Gastroesophageal sphincter (tissue), 4 donors: ENCODE results near the gene ZNF500. TPM values are rescaled to one million over a fixed set of nuclear protein-coding genes. Genes with fewer than 3 reads are reported as not detected.

Experiments used
- ATAC-seq: fragments of 150-250 bp; one replicate; pipeline ENCODE4 v1.9.1; 2016; ENCODE audit warnings: mild to moderate bottlenecking, moderate library complexity
- H3K27ac ChIP-seq, 4 donors: fragments of 200-600 bp; sonication (generic) in 3 of 4; 1 replicate in 3 of 4; 2 replicates in 1 of 4; pipeline ENCODE4 v1.5.1; 2016 to 2019
- H3K27me3 ChIP-seq: fragments of 200-600 bp; sonication (generic); one replicate; pipeline ENCODE4 v1.5.1; 2019
- H3K36me3 ChIP-seq, 2 donors: fragments of 200-600 bp; sonication (generic); one replicate each; pipeline ENCODE4 v1.5.1; 2019; ENCODE audit warnings: control low read depth in 1 of 2
- H3K4me1 ChIP-seq, 3 donors: fragments of 200-600 bp; sonication (generic); 1 replicate in 2 of 3; 2 replicates in 1 of 3; pipeline ENCODE4 v1.5.1; 2016 to 2019; ENCODE audit warnings: control low read depth in 2 of 3
- H3K4me3 ChIP-seq, 2 donors: fragments of 200-600 bp; sonication (generic); one replicate each; pipeline ENCODE4 v1.5.1; 2019; ENCODE audit warnings: mild to moderate bottlenecking in 1 of 2, moderate library complexity in 1 of 2
- H3K9me3 ChIP-seq, 3 donors: fragments of 200-600 bp; sonication (generic); one replicate each; pipeline ENCODE4 v1.5.1; 2017 to 2019; ENCODE audit warnings: control low read depth in 2 of 3
- CTCF ChIP-seq, 4 experiments: fragments of 200-600 bp in 2 of 4; fragments of 450-650 bp in 2 of 4; sonication (generic) in 1 of 4; IDR thresholded peaks; one replicate each; pipeline ENCODE4 v1.5.1; 2017 to 2019; ENCODE audit warnings: antibody characterized with exemption in 4 of 4, mild to moderate bottlenecking in 2 of 4, moderate library complexity in 2 of 4
- EP300 ChIP-seq: sonication (generic); formaldehyde crosslinking; IDR thresholded peaks from one replicate; pipeline ENCODE4 v1.6.1; 2017; ENCODE audit warnings: antibody characterized with exemption, mild to moderate bottlenecking
- POLR2A ChIP-seq, 2 donors: fragments of 450-650 bp; IDR thresholded peaks; one replicate each; pipeline ENCODE4 v1.6.1; 2017; ENCODE audit warnings: antibody characterized with exemption in 2 of 2, mild to moderate bottlenecking in 2 of 2, moderate library complexity in 1 of 2
- POLR2AphosphoS5 ChIP-seq: sonication (generic); formaldehyde crosslinking; IDR thresholded peaks from one replicate; pipeline ENCODE4 v1.6.1; 2017; ENCODE audit warnings: antibody characterized with exemption
- WGBS, 2 donors: methylation state at CpG; one replicate each; pipeline ENCODE4 v1.1.5; 2018; ENCODE audit warnings: low coverage in 1 of 2; 5-methylcytosine and 5-hydroxymethylcytosine counted together
- total RNA-seq, 4 donors: library from RNA; depleted of rRNA; stranded (reverse); fragments of >200 nt; gene quantifications; one replicate each; pipeline ENCODE4 v1.1.0, GENCODE V29; 2016

Gene ZNF500
- total RNA-seq, 4 donors from 2014 or later: 12.6 to 15.8 (median 13.8) TPM

GRCh38 chr16:4772351-4772750, 5.4 kb upstream of the ZNF500 start:
- ATAC-seq: no peak
- 70 to 75% methylated on average over 2 to 3 of the region's 5 CpGs for WGBS, 2 donors
- Histone ChIP-seq H3K27me3 (no peaks in the 10 kb centered on the region), H3K4me1 (peaks cover 0 to 18% (median 6%) of the 10 kb centered on the region in 3 donors), H3K9me3 (no peaks in the 10 kb centered on the region), H3K4me3 (no peak overlapping the region), H3K27ac (no peak overlapping the region), H3K36me3 (no peaks in the 10 kb centered on the region)
- TF ChIP-seq CTCF (IDR thresholded peaks at IDR 0.05) (no peak), POLR2A (IDR thresholded peaks at IDR 0.05) (no peak)

DNA sequence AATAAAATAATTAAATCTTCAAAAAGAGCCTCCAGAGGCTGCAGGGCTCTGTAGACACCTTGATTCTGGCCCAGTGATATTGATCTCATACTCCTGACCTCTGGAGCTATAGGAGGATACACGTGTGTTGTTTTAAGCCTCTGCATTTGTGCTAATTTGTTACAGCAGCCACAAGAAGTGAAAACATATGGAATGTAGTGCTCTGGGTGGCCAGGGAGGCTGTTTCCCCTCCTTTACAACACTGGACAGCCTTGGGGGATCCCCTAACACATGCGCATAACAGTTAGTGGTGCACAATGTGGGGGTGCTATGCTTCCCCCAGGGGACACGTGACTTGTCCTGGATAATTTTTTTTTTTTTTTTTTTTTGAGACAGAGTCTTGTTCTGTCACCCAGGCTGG, 4.7 kb upstream of the ZNF500 start:
- Histone ChIP-seq H3K36me3 (no peaks in the 10 kb centered on the region), H3K4me1 (peaks cover 0 to 21% (median 6%) of the 10 kb centered on the region in 3 donors), H3K27me3 (no peaks in the 10 kb centered on the region), H3K27ac (no peak overlapping the region), H3K4me3 (no peak overlapping the region), H3K9me3 (no peaks in the 10 kb centered on the region)
- WGBS, 2 donors: 60 to 62% methylated on average over 3 of the region's 3 CpGs
- no peak for ATAC-seq
- TF ChIP-seq CTCF (IDR thresholded peaks at IDR 0.05) (no peak), POLR2AphosphoS5 (no peak), POLR2A (IDR thresholded peaks at IDR 0.05) (no peak), EP300 (no peak)

DNA sequence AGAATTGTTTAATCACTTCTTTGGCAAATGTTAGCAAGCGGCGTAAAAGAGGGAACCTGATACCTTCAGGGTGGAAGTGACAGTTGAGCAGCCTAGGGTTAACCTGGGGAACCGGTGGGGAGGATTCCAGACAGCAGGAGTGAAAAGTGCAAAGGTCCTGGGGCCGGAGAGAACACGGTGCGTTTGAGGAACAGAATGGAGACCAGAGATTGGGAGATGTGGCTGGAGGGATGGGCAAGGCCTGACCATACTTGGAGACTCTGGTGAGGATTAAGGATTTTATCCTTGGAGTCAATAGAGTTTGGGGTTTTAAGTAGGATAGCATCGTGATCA, 2.3 kb upstream of the ZNF500 start:
- peak overlapping the region in 3 of 4 donors; percentile 89 to 95 (median 90) for H3K27ac ChIP-seq
- 52 to 58% methylated on average over 6 to 7 of the region's 7 CpGs for WGBS, 2 donors
- TF ChIP-seq POLR2AphosphoS5 (no peak), CTCF (IDR thresholded peaks at IDR 0.05) (no peak), POLR2A (IDR thresholded peaks at IDR 0.05) (no peak), EP300 (no peak)

GRCh38 chr16:4768549-4769305, 1.8 kb upstream of the ZNF500 start:
- H3K9me3 ChIP-seq: no peaks in the 10 kb centered on the region
- H3K27me3 ChIP-seq: no peaks in the 10 kb centered on the region
- H3K36me3 ChIP-seq: peaks cover 0 to 20% of the 10 kb centered on the region in 2 donors
- ATAC-seq: peak; percentile 95
- peak overlapping the region; percentile 74 to 95 (median 90) for H3K27ac ChIP-seq
- TF ChIP-seq EP300: no peak
- peak; percentile 72 for TF ChIP-seq POLR2AphosphoS5
- TF ChIP-seq POLR2A (IDR thresholded peaks at IDR 0.05): peak; percentile 66 to 81
- TF ChIP-seq CTCF (IDR thresholded peaks at IDR 0.05): no peak
- peak overlapping the region; percentile 40 to 85 for H3K4me3 ChIP-seq
- WGBS, 2 donors: 11 to 100% methylated on average over 1 to 8 of the region's 48 CpGs
- H3K4me1 ChIP-seq: peaks cover 0 to 45% (median 21%) of the 10 kb centered on the region in 3 donors

More for the DNA sequence above, 2.3 kb upstream of the ZNF500 start:
- Histone ChIP-seq H3K27me3 (no peaks in the 10 kb centered on the region), H3K4me1 (peaks cover 0 to 42% (median 21%) of the 10 kb centered on the region in 3 donors), H3K36me3 (peaks cover 0 to 14% of the 10 kb centered on the region in 2 donors), H3K9me3 (no peaks in the 10 kb centered on the region), H3K4me3 (peak overlapping the region in 1 of 2 donors; percentile 85)
- ATAC-seq: no peak

DNA sequence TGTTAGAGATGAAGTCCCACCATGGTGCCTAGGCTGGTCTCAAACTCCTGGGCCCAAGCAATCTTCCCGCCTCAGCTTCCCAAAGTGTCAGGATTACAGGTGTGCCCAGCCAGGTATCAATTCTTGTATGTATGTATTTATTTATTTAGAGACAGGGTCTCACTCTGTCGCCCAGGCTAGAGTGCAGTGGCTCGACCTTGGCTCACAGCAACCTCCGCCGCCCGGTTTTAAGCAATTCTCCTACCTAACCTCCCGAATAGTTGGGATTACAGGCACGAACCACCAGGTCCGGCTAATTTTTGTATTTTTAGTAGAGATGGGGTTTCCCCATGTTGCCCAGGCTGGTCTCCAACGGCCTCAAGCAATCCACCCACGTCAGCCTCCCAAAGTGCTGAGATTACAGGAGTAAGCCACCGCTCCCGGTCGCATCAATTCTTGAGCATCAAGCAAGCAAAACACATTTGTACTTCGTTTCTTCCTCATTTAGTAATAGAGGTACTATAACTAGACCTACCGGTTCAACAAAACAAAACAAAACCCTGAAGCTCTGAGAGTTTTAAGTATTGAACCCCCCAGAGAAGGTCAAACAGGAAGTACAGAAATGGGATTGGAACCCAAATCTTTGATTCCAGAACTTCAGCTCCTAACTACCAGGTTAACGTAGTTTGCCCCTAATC, 1.0 kb upstream of the ZNF500 start:
- TF ChIP-seq CTCF (IDR thresholded peaks at IDR 0.05): no peak
- TF ChIP-seq EP300: no peak
- no peak for TF ChIP-seq POLR2AphosphoS5
- TF ChIP-seq POLR2A (IDR thresholded peaks at IDR 0.05): no peak
- ATAC-seq: no peak
- 47 to 76% methylated on average over 9 to 17 of the region's 17 CpGs for WGBS, 2 donors
- Histone ChIP-seq H3K27me3 (no peaks in the 10 kb centered on the region), H3K36me3 (peaks cover 0 to 27% of the 10 kb centered on the region in 2 donors), H3K9me3 (no peaks in the 10 kb centered on the region), H3K4me1 (peaks cover 0 to 52% (median 21%) of the 10 kb centered on the region in 3 donors), H3K27ac (peak overlapping the region; percentile 74 to 95 (median 90)), H3K4me3 (peak overlapping the region; percentile 37 to 85)
